SU-DHL-6 (cell line): ENCODE measurements around the gene ELN.

ENCODE experiments used
- H2AFZ ChIP-seq: fragments of 200-600 bp; sonication (generic); 2 replicates; pipeline ENCODE4 v1.6.1; 2014; ENCODE audit warnings: low read depth, mild to moderate bottlenecking, moderate library complexity, mixed read lengths, antibody characterized with exemption, low read length; ENCODE audit not compliant: severe bottlenecking
- H3F3A ChIP-seq: fragments of 200-600 bp; shearing (Covaris generic); 2 replicates; pipeline ENCODE4 v1.6.0; 2016; ENCODE audit warnings: antibody characterized with exemption, mild to moderate bottlenecking; ENCODE audit not compliant: insufficient read depth
- H3K27ac ChIP-seq: fragments of 200-600 bp; sonication (generic); 2 replicates; pipeline ENCODE4 v1.5.1; 2016; ENCODE audit warnings: low read depth, mild to moderate bottlenecking, low read length, moderate library complexity, mixed read lengths
- H3K27me3 ChIP-seq: fragments of 200-600 bp; sonication (generic), shearing (Covaris generic); 2 replicates; pipeline ENCODE4 v1.6.0; 2014; ENCODE audit warnings: mild to moderate bottlenecking, low read length
- H3K36me3 ChIP-seq: fragments of 200-600 bp; sonication (generic); 2 replicates; pipeline ENCODE4 v1.6.1; 2014; ENCODE audit warnings: mild to moderate bottlenecking, low read length, mixed read lengths
- H3K4me2 ChIP-seq: fragments of 300-600, 200-600 bp; shearing (Covaris generic), sonication (generic); 2 replicates; pipeline ENCODE4 v1.6.0; 2014; ENCODE audit warnings: low read length, low read depth, mild to moderate bottlenecking; ENCODE audit not compliant: poor library complexity, severe bottlenecking
- H3K4me3 ChIP-seq: fragments of 200-600 bp; sonication (generic); 2 replicates; pipeline ENCODE4 v1.5.1; 2014; ENCODE audit warnings: antibody characterized with exemption, low read length, mild to moderate bottlenecking, mixed read lengths; ENCODE audit not compliant: insufficient read depth, poor library complexity, severe bottlenecking
- H3K79me2 ChIP-seq: fragments of 200-600 bp; sonication (generic); 2 replicates; pipeline ENCODE4 v1.6.1; 2014; ENCODE audit warnings: mild to moderate bottlenecking, low read length, moderate library complexity; ENCODE audit not compliant: insufficient read depth
- H3K9ac ChIP-seq: fragments of 200-600 bp; sonication (generic); 2 replicates; pipeline ENCODE4 v1.7.0; 2014; ENCODE audit warnings: mild to moderate bottlenecking, low read length
- H3K9me2 ChIP-seq: fragments of 200-600 bp; sonication (generic); replicated peaks from 2 replicates; pipeline ENCODE4 v1.6.1; 2014; ENCODE audit warnings: low read length; ENCODE audit not compliant: insufficient read depth
- H3K9me3 ChIP-seq: fragments of 200-600 bp; sonication (generic); 2 replicates; pipeline ENCODE4 v1.6.1; 2014; ENCODE audit warnings: low read length, mixed read lengths; ENCODE audit not compliant: insufficient read depth
- H4K20me1 ChIP-seq: fragments of 200-600 bp; sonication (generic); 2 replicates; pipeline ENCODE4 v1.6.1; 2014; ENCODE audit warnings: low read depth, mild to moderate bottlenecking, antibody characterized with exemption, low read length, moderate library complexity, mixed read lengths
- CTCF ChIP-seq: fragments of 200-600 bp; sonication (generic); IDR thresholded peaks from one replicate; pipeline ENCODE4 v1.5.1; 2017; ENCODE audit warnings: antibody characterized with exemption, mild to moderate bottlenecking, low read length, moderate library complexity; ENCODE audit not compliant: insufficient read depth, poor library complexity, severe bottlenecking
- EZH2phosphoT487 ChIP-seq: fragments of 200-600 bp; sonication (generic), shearing (Covaris generic); conservative IDR thresholded peaks from 2 replicates; pipeline ENCODE4 v1.6.1; 2018; ENCODE audit warnings: mild to moderate bottlenecking, antibody characterized with exemption, low read length, moderate library complexity, mixed read lengths

Gene ELN

GRCh38 chr7:74095135-74095534, 67.2 kb downstream of the ELN start:
- TF ChIP-seq EZH2phosphoT487, result no peak
- H3K36me3 ChIP-seq, result no peaks in the 10 kb centered on the region
- no peak overlapping the region for H3K4me3 ChIP-seq
- peaks cover 8% of the 10 kb centered on the region for H3F3A ChIP-seq
- H3K9me3 ChIP-seq, result no peaks in the 10 kb centered on the region
- no peaks in the 10 kb centered on the region for H3K9me2 ChIP-seq
- no peak overlapping the region for H3K9ac ChIP-seq
- H3K27ac ChIP-seq, result no peak overlapping the region
- no peak overlapping the region for H3K4me2 ChIP-seq
- no peaks in the 10 kb centered on the region for H3K27me3 ChIP-seq
- no peak overlapping the region for H2AFZ ChIP-seq
- no peaks in the 10 kb centered on the region for H3K79me2 ChIP-seq
- H4K20me1 ChIP-seq, result no peaks in the 10 kb centered on the region

GRCh38 chr7:74097937-74098614, 70.1 kb downstream of the ELN start:
- Histone ChIP-seq H2AFZ (no peak overlapping the region), H3K27ac (no peak overlapping the region), H3K4me2 (no peak overlapping the region)

DNA sequence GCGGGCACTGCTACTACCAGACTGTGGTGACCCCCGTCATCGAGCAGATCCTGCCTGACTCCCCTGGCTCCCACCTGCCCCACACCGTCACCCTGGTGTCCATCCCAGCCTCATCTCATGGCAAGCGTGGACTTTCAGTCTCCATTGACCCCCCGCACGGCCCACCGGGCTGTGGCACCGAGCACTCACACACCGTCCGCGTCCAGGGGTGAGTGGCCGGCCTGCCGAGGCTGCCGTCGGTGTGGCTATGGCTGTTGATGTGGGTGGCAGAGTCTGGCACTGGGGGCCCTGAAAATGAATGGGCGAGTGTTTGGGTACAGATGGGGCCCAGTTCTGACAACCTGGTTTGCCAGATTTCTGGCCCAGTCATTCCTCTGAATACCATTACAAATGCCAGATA, 71.1 kb downstream of the ELN start:
- Histone ChIP-seq H3K79me2 (no peaks in the 10 kb centered on the region), H3K4me2 (no peak overlapping the region), H3K27ac (peak overlapping the region; percentile 94; the same call in 1 of the 2 replicates), H3K9me3 (no peaks in the 10 kb centered on the region), H4K20me1 (no peaks in the 10 kb centered on the region), H3K36me3 (no peaks in the 10 kb centered on the region), H3K27me3 (no peaks in the 10 kb centered on the region), H3K9me2 (no peaks in the 10 kb centered on the region), H3K9ac (no peak overlapping the region), H3K4me3 (no peak overlapping the region), H3F3A (peaks cover 29% of the 10 kb centered on the region), H2AFZ (no peak overlapping the region)
- no peak for TF ChIP-seq CTCF
- TF ChIP-seq EZH2phosphoT487, result no peak

More at GRCh38 chr7:74097937-74098614, 70.1 kb downstream of the ELN start:
- Histone ChIP-seq H3K9ac (no peak overlapping the region), H3K27me3 (no peaks in the 10 kb centered on the region), H4K20me1 (no peaks in the 10 kb centered on the region), H3K9me2 (no peaks in the 10 kb centered on the region), H3F3A (peaks cover 29% of the 10 kb centered on the region), H3K4me3 (no peak overlapping the region), H3K79me2 (no peaks in the 10 kb centered on the region), H3K36me3 (no peaks in the 10 kb centered on the region), H3K9me3 (no peaks in the 10 kb centered on the region)
- TF ChIP-seq CTCF, result no peak
- no peak for TF ChIP-seq EZH2phosphoT487

DNA sequence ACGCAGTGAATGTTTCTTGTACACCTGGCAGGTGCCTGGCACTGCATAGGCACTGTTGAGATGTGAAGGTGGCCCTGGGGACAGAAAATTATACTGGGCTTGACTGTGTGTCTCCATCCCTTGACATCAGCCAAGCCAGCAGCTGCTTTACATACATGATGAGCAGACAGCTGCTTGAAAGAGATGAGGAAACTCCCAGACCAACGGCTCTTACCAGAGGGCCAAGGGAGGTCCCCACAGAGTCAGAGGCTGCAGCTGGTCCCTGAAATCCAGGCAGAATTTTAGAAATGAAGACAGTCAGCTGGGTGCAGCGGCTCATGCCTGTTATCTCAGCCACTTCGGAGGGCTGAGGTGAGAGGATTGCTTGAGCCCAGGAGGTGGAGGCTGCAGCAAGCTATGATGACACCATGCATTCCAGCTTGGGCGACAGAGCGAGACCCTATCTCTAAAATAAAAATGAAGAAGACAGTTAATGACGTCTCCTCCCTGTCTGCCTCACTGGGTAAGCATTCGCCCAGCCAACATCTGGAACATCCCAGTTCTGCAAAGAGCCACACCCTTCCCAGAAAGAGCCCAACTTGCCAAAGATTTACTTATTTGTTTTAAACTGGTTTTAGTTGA, 73.2 kb downstream of the ELN start:
- Histone ChIP-seq H3F3A (peaks cover 29% of the 10 kb centered on the region), H3K79me2 (no peaks in the 10 kb centered on the region), H2AFZ (no peak overlapping the region), H3K4me3 (no peak overlapping the region), H3K4me2 (peak overlapping the region; percentile 62), H3K9me2 (no peaks in the 10 kb centered on the region), H3K9me3 (no peaks in the 10 kb centered on the region), H4K20me1 (no peaks in the 10 kb centered on the region), H3K36me3 (no peaks in the 10 kb centered on the region), H3K27me3 (no peaks in the 10 kb centered on the region), H3K9ac (peak overlapping the region; percentile 33; the same call in 1 of the 2 replicates), H3K27ac (peak overlapping the region; percentile 94)
- TF ChIP-seq CTCF, result no peak
- TF ChIP-seq EZH2phosphoT487, result no peak
